Measurements from ENCODE around the gene ZNF555.
"Not testable (repeated sequence)": the region's sequence is repeated elsewhere in the genome, so short reads cannot be mapped to it uniquely, and the experiment has no call there.

The ZNF555 gene

GRCh38 chr19:2840794-2841791 lies at the start of gene ZNF555:
TSS of gene ZNF555 (plus strand) at chr19:2841475. CDS start at chr19:2841573, 98 bp downstream.
- FAIRE-seq (peak; percentile 87), DNase-seq (ENCODE audit: insufficient read length, low spot score) (peak; percentile 100)

GRCh38 chr19:2791876-2792275 lies 49.4 kb upstream of the ZNF555 start:
- no peak for FAIRE-seq
- TF ChIP-seq POLR2A (IDR thresholded peaks at IDR 0.05; ENCODE audit: low read depth, low read length), result no peak
- no peak for DNase-seq (ENCODE audit: insufficient read length, low spot score)

More at GRCh38 chr19:2840794-2841791, at the start of gene ZNF555:
- peak; percentile 72 for TF ChIP-seq POLR2A (IDR thresholded peaks at IDR 0.05; ENCODE audit: low read depth, low read length)

GRCh38 chr19:2792666-2793065 lies 48.6 kb upstream of the ZNF555 start:
- DNase-seq (ENCODE audit: insufficient read length, low spot score); FAIRE-seq: not testable (repeated sequence)

- FAIRE-seq (no peak), DNase-seq (ENCODE audit: insufficient read length, low spot score) (no peak)
Measured at GRCh38 chr19:2793126-2793525, 48.1 kb upstream of the ZNF555 start.

DNA sequence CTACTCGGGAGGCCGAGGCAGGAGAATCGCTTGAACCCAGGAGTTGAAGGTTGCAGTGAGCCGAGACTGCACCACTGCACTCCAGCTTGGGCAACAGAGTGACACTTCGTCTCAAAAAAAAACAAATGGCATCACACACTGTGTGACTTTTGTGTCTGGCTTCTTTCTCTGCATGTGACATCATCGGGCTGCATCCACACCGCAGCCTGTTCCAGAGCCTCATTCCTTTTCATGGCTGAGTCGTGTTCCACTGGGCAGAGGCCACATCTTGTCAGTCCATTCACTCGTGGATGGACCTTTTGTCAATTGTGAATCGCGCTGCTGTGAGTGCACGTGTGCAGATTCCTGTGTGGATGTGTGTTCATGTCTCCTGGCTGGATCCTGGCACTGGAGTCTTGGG lies 47.7 kb upstream of the ZNF555 start:
- FAIRE-seq (no peak), DNase-seq (ENCODE audit: insufficient read length, low spot score) (no peak)
- TF ChIP-seq POLR2A (IDR thresholded peaks at IDR 0.05; ENCODE audit: low read depth, low read length), result no peak

More at GRCh38 chr19:2793126-2793525, 48.1 kb upstream of the ZNF555 start:
- TF ChIP-seq POLR2A (IDR thresholded peaks at IDR 0.05; ENCODE audit: low read depth, low read length), result no peak

GRCh38 chr19:2795827-2796658 lies 45.2 kb upstream of the ZNF555 start:
- DNase-seq (ENCODE audit: insufficient read length, low spot score), result no peak
- FAIRE-seq, result no peak
- TF ChIP-seq POLR2A (IDR thresholded peaks at IDR 0.05; ENCODE audit: low read depth, low read length), result no peak

- FAIRE-seq, result no peak
Measured at GRCh38 chr19:2796659-2797266, 44.5 kb upstream of the ZNF555 start.

GRCh38 chr19:2797280-2797679 lies 44.0 kb upstream of the ZNF555 start:
- no peak for TF ChIP-seq POLR2A (IDR thresholded peaks at IDR 0.05; ENCODE audit: low read depth, low read length)
- no peak for DNase-seq (ENCODE audit: insufficient read length, low spot score)
- FAIRE-seq, result no peak

More at GRCh38 chr19:2796659-2797266, 44.5 kb upstream of the ZNF555 start:
- DNase-seq (ENCODE audit: insufficient read length, low spot score), result no peak
- no peak for TF ChIP-seq POLR2A (IDR thresholded peaks at IDR 0.05; ENCODE audit: low read depth, low read length)

- no peak for TF ChIP-seq POLR2A (IDR thresholded peaks at IDR 0.05; ENCODE audit: low read depth, low read length)
- DNase-seq (ENCODE audit: insufficient read length, low spot score) (no peak), FAIRE-seq (no peak)
Measured at GRCh38 chr19:2798158-2798685, 43.1 kb upstream of the ZNF555 start.

DNA sequence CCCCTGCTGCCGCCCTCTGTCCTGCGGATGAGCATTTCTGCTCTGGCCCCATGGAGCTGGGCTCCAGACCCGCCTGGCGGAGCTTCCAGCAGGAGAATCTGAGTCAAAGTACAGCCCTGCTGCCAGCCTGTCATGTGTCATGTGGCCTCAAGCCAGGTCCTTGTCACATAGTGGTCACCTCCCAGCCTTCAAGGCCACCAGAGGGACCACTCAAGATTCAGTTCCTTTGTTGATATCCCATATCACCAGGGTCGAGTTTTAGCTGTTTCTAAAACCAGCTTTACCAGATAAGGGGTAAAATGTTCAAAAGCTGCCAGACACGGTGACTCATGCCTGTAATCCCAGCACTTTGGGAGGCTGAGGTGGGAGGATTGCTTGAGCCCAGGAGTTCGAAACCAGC lies 42.5 kb upstream of the ZNF555 start:
- no peak for FAIRE-seq
- peak; percentile 74 for DNase-seq (ENCODE audit: insufficient read length, low spot score)
- TF ChIP-seq POLR2A (IDR thresholded peaks at IDR 0.05; ENCODE audit: low read depth, low read length), result no peak

DNA sequence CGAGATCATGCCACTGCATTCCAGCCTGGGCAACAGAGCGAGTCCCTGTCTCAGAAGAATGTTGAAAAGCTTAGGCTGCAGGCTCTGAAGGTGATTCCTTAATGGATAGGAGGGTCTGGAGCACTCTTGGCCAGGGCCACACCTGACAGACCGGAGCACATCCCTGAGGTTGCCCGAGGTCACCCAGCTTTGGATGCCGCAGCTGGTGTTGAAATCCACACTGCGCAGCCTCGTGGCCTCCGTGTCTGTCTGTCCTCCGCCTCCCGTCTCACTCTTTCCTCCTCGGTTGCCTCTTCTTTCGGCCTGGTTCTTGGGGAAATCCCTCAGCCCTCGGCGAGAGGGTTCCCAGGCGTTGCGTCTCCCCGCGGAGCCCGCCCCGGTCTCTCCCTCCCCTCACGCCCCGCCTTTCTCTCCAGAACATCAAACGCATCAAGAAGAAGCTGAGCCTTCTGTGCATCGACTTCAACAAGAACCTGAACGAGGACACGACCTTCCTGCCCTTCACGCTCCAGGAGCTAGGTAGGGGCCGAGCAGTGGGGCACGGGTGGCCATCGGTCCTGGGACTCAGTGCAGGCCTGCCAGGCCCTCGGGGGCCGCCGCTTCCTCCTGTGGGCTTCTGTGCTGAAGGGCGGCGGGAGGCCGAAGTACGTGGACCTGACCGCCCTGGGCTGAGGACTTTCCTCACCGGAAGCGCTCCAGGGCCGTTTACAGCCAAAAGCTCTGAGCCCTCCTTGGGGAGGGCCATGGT lies 41.8 kb upstream of the ZNF555 start:
- DNase-seq (ENCODE audit: insufficient read length, low spot score), result no peak
- TF ChIP-seq POLR2A (IDR thresholded peaks at IDR 0.05; ENCODE audit: low read depth, low read length), result 0 out of 2 replicates have a peak, but pooled peaks have one; percentile 16
- no peak for FAIRE-seq

GRCh38 chr19:2800506-2800905 lies 40.8 kb upstream of the ZNF555 start:
- TF ChIP-seq POLR2A (IDR thresholded peaks at IDR 0.05; ENCODE audit: low read depth, low read length), result no peak
- DNase-seq (ENCODE audit: insufficient read length, low spot score) (no peak), FAIRE-seq (no peak)

GRCh38 chr19:2802826-2803225 lies 38.4 kb upstream of the ZNF555 start:
- FAIRE-seq (no peak), DNase-seq (ENCODE audit: insufficient read length, low spot score) (no peak)
- no peak for TF ChIP-seq POLR2A (IDR thresholded peaks at IDR 0.05; ENCODE audit: low read depth, low read length)
